ENCODE data around the gene PRR29. TPM values are rescaled to one million over a fixed set of nuclear protein-coding genes. Genes with fewer than 3 reads are reported as not detected.

PRR29 gene
- total RNA-seq, 3 donors from 2014 or later (not counting 1 experiment from before 2014, with no cell fraction given), result 0.92 to 1.6 (median 1.6) TPM

DNA sequence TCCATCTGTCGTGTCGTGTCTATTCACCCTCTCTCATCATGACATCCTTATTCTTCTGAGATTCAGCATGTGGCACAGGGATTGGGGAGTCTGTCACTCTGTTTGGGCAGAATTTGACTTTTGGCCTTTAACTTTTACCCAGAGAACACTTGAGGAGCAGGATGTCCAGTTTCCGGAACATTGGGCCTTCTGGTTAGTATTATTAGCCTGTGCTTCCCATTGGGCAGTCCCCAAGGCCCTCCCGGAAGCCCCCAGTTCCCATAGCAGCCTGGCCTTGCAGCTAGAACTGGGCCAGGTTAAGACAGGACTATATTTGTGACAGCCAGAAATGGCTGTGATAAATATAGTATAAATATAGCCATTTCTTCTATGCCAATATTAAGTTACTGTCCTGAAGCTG, 35.0 kb upstream of the PRR29 start:
- intact Hi-C loops (cut with micrococcal nuclease), result no loop called here
- DNase-seq, result no peak
- Histone ChIP-seq H3K36me3 (ENCODE audit: control insufficient read depth, insufficient read depth, low read length) (no peaks in the 10 kb centered on the region), H3K4me1 (ENCODE audit: control insufficient read depth, insufficient read depth, low read length) (peaks cover 29% of the 10 kb centered on the region), H3K4me3 (ENCODE audit: low read length) (no peak overlapping the region), H3K9me3 (ENCODE audit: control insufficient read depth, insufficient read depth, low read length) (no peaks in the 10 kb centered on the region), H3K27ac (ENCODE audit: low read length) (no peak overlapping the region), H3K27me3 (ENCODE audit: control insufficient read depth, insufficient read depth, low read length) (no peaks in the 10 kb centered on the region)
- 99% methylated on average over 4 of the region's 4 CpGs for WGBS (ENCODE audit: insufficient coverage)
- no peaks in the 10 kb centered on the region for H3K27me3 Mint-ChIP-seq (ENCODE audit: low read depth in 2 of 2)
- H3K9me3 Mint-ChIP-seq, result no peaks in the 10 kb centered on the region
- H3K36me3 Mint-ChIP-seq, result no peaks in the 10 kb centered on the region
- ATAC-seq, result no peak
- peak overlapping the region in 1 of 2 donors; percentile 15 for H3K27ac Mint-ChIP-seq
- H3K4me3 Mint-ChIP-seq, result no peak overlapping the region
- TF ChIP-seq, protein P1, sequence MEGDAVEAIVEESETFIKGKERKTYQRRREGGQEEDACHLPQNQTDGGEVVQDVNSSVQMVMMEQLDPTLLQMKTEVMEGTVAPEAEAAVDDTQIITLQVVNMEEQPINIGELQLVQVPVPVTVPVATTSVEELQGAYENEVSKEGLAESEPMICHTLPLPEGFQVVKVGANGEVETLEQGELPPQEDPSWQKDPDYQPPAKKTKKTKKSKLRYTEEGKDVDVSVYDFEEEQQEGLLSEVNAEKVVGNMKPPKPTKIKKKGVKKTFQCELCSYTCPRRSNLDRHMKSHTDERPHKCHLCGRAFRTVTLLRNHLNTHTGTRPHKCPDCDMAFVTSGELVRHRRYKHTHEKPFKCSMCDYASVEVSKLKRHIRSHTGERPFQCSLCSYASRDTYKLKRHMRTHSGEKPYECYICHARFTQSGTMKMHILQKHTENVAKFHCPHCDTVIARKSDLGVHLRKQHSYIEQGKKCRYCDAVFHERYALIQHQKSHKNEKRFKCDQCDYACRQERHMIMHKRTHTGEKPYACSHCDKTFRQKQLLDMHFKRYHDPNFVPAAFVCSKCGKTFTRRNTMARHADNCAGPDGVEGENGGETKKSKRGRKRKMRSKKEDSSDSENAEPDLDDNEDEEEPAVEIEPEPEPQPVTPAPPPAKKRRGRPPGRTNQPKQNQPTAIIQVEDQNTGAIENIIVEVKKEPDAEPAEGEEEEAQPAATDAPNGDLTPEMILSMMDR (IDR thresholded peaks at IDR 0.05), result no peak
- peaks cover 17 to 31% of the 10 kb centered on the region in 2 donors for H3K4me1 Mint-ChIP-seq

DNA sequence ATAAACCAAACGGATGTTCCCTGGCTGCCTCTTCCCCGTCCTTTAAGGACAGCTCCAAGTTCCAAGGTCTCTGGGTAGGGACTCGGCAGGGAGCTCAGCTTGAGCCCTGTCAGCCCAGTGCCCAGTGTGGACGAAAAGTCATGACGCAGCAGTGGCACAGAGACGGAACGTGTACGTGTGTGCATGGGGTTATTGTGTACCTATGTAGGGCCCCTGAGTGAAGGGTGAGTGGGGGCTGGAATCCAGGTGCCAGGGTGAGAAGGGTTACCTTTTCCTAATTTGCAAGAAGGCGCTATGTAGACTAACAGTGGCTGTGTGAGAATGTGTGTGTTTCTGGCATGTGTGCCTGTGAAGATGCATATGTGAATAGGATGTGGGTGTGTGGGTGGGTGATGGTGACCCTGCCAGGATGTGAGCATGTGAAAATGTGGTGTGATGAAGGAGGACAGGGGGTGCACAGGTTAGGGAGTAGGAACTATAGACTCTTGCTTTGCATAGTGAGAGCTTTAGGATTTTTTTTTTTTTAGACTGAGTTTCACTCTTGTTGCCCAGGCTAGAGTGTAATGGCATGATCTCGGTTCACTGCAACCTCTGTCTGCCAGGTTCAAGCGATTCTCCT, 31.4 kb upstream of the PRR29 start:
- TF ChIP-seq, protein P1 (IDR thresholded peaks at IDR 0.05), result no peak
- H3K4me1 ChIP-seq (ENCODE audit: control insufficient read depth, insufficient read depth, low read length), result peaks cover 31% of the 10 kb centered on the region
- Mint-ChIP-seq H3K27ac (peak overlapping the region in 1 of 2 donors; percentile 53), H3K4me3 (peak overlapping the region; percentile 38), H3K4me1 (peaks cover 21 to 37% of the 10 kb centered on the region in 2 donors), H3K9me3 (no peaks in the 10 kb centered on the region), H3K36me3 (no peaks in the 10 kb centered on the region), H3K27me3 (ENCODE audit: low read depth in 2 of 2) (no peaks in the 10 kb centered on the region)
- intact Hi-C loops (cut with micrococcal nuclease), result no loop called here
- H3K9me3 ChIP-seq (ENCODE audit: control insufficient read depth, insufficient read depth, low read length), result no peaks in the 10 kb centered on the region
- no peaks in the 10 kb centered on the region for H3K27me3 ChIP-seq (ENCODE audit: control insufficient read depth, insufficient read depth, low read length)
- no peaks in the 10 kb centered on the region for H3K36me3 ChIP-seq (ENCODE audit: control insufficient read depth, insufficient read depth, low read length)
- DNase-seq (peak in 1 of 2 donors; percentile 66), ATAC-seq (peak; percentile 82 to 94 (median 94))
- no peak overlapping the region for H3K27ac ChIP-seq (ENCODE audit: low read length)
- WGBS (ENCODE audit: insufficient coverage), result 79% methylated on average over 11 of the region's 11 CpGs
- H3K4me3 ChIP-seq (ENCODE audit: low read length), result no peak overlapping the region

DNA sequence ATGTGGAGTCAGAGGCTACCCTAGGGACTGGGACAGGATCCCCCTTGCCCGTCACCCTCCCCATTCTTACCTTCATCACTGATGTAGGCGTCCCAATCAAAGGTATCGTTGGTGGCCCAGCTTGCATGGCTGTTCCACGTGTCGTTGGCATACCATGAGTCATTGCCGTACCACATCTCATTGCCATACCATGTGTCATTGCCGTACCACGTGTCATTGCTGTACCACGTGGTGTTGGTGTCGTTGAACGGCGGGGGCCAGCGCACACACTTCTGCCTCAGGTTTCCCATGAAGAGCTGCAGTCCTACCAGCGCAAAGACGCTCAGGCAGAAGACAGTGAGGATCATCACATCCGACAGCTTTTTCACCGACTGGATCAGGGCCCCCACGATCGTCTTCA, 30.2 kb upstream of the PRR29 start:
- intact Hi-C loops (cut with micrococcal nuclease), result no loop called here
- 87% methylated on average over 19 of the region's 19 CpGs for WGBS (ENCODE audit: insufficient coverage)
- Mint-ChIP-seq H3K27ac (no peak overlapping the region), H3K27me3 (ENCODE audit: low read depth in 2 of 2) (no peaks in the 10 kb centered on the region), H3K4me1 (peaks cover 21 to 30% of the 10 kb centered on the region in 2 donors), H3K36me3 (no peaks in the 10 kb centered on the region), H3K9me3 (no peaks in the 10 kb centered on the region), H3K4me3 (no peak overlapping the region)
- DNase-seq (no peak), ATAC-seq (no peak)
- H3K4me3 ChIP-seq (ENCODE audit: low read length), result no peak overlapping the region
- peaks cover 31% of the 10 kb centered on the region for H3K4me1 ChIP-seq (ENCODE audit: control insufficient read depth, insufficient read depth, low read length)
- TF ChIP-seq, protein P1 (IDR thresholded peaks at IDR 0.05), result no peak
- no peak overlapping the region for H3K27ac ChIP-seq (ENCODE audit: low read length)
- no peaks in the 10 kb centered on the region for H3K36me3 ChIP-seq (ENCODE audit: control insufficient read depth, insufficient read depth, low read length)
- H3K9me3 ChIP-seq (ENCODE audit: control insufficient read depth, insufficient read depth, low read length), result no peaks in the 10 kb centered on the region
- no peaks in the 10 kb centered on the region for H3K27me3 ChIP-seq (ENCODE audit: control insufficient read depth, insufficient read depth, low read length)

DNA sequence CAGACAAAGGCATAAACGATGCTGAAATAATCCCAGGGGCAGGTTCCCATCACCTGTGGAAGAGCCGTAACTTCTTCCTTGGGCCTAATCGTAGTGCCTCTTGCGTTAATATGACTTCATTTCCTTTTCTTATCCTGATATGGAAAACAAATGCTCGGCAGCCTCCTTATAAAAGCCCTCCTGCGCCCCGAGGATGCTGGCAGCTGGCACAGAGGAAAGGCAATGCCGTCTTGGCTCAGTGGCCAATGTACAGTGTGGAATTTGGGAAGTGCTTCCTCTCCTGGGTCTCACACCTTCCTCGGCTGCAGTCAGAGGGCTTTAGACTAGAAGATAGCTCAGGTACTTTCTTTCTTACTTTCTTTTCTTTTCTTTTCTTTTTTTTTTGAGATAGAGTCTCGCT, 28.9 kb upstream of the PRR29 start:
- intact Hi-C loops (cut with micrococcal nuclease), result no loop called here
- peaks cover 31% of the 10 kb centered on the region for H3K4me1 ChIP-seq (ENCODE audit: control insufficient read depth, insufficient read depth, low read length)
- DNase-seq, result no peak
- Mint-ChIP-seq H3K4me3 (no peak overlapping the region), H3K4me1 (peaks cover 21 to 32% of the 10 kb centered on the region in 2 donors), H3K9me3 (no peaks in the 10 kb centered on the region), H3K27ac (peak overlapping the region in 1 of 2 donors; percentile 16), H3K36me3 (no peaks in the 10 kb centered on the region), H3K27me3 (ENCODE audit: low read depth in 2 of 2) (peaks cover 0 to 3% of the 10 kb centered on the region in 2 donors)
- no peaks in the 10 kb centered on the region for H3K36me3 ChIP-seq (ENCODE audit: control insufficient read depth, insufficient read depth, low read length)
- no peak overlapping the region for H3K27ac ChIP-seq (ENCODE audit: low read length)
- H3K27me3 ChIP-seq (ENCODE audit: control insufficient read depth, insufficient read depth, low read length), result no peaks in the 10 kb centered on the region
- TF ChIP-seq, protein P1 (IDR thresholded peaks at IDR 0.05), result no peak
- H3K4me3 ChIP-seq (ENCODE audit: low read length), result no peak overlapping the region
- H3K9me3 ChIP-seq (ENCODE audit: control insufficient read depth, insufficient read depth, low read length), result no peaks in the 10 kb centered on the region
- ATAC-seq, result no peak
- WGBS (ENCODE audit: insufficient coverage), result 89% methylated on average over 10 of the region's 10 CpGs
